CD4-positive, alpha-beta T cell treated with Interleukin-15 for 4 hours (primary cell): ENCODE results near the gene TINAGL1.

ENCODE experiments used
- DNase-seq: peaks from one replicate; pipeline ENCODE4 v3.0.0-alpha.2; 2020; ENCODE audit warnings: low spot score

TINAGL1 gene

GRCh38 chr1:31607360-31607759 lies 31.0 kb downstream of the TINAGL1 start:
- no peak for DNase-seq

GRCh38 chr1:31609514-31610118 lies 33.3 kb downstream of the TINAGL1 start:
- no peak for DNase-seq

- DNase-seq: no peak
These were observed 38.2 kb downstream of the TINAGL1 start for GRCh38 chr1:31614414-31615005.

GRCh38 chr1:31615414-31615813 lies 39.1 kb downstream of the TINAGL1 start:
- DNase-seq: no peak

- no peak for DNase-seq
These were observed 39.6 kb downstream of the TINAGL1 start for GRCh38 chr1:31615939-31616338.

GRCh38 chr1:31617218-31617915 lies 41.1 kb downstream of the TINAGL1 start, which contains the start of gene HCRTR1:
Gene HCRTR1, plus strand, starts transcription at chr1:31617689. Its CDS starts 1,504 bp downstream, at chr1:31619193.
- DNase-seq: no peak

- DNase-seq: peak; percentile 17
These were observed 41.8 kb downstream of the TINAGL1 start for GRCh38 chr1:31617916-31618746.

GRCh38 chr1:31618916-31619846 lies 42.9 kb downstream of the TINAGL1 start:
- no peak for DNase-seq

- no peak for DNase-seq
These were observed 44.5 kb downstream of the TINAGL1 start for GRCh38 chr1:31620631-31621497.

GRCh38 chr1:31621498-31621820 lies 45.1 kb downstream of the TINAGL1 start:
- DNase-seq: no peak

GRCh38 chr1:31621847-31622730 lies 45.8 kb downstream of the TINAGL1 start:
- DNase-seq: no peak

- no peak for DNase-seq
These were observed 47.0 kb downstream of the TINAGL1 start for GRCh38 chr1:31623365-31623764.

- DNase-seq: no peak
These were observed 48.0 kb downstream of the TINAGL1 start for GRCh38 chr1:31624309-31624708.

GRCh38 chr1:31624731-31625514 lies 48.6 kb downstream of the TINAGL1 start:
- no peak for DNase-seq

- no peak for DNase-seq
These were observed 49.4 kb downstream of the TINAGL1 start for GRCh38 chr1:31625561-31626222.

GRCh38 chr1:31626223-31627207 lies 50.2 kb downstream of the TINAGL1 start:
- DNase-seq: no peak
